ENCODE measurements around the gene NABP1. TPM values are rescaled to one million over a fixed set of nuclear protein-coding genes. Genes with fewer than 3 reads are reported as not detected.

NABP1 gene
- total RNA-seq, 1 experiment from 2014 or later: 3.2 TPM

DNA sequence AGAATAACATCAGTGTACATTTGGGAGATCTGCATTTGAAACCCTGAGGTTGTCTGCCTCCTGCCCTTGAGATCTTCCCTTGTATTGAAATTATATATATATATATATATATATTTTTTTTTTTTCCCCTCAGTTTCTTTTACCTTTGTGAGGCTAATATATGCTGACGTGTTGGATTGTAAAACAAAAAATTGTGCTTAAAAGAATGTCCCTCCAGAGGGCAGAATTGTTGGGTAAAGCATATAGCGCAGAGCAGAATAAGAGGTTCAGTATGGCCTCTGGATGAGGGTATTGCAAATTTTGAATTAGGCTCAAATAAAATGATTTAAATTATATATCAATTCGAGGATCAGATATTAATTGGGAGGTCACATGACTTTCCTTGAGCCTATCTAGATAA lies 12.4 kb downstream of the NABP1 start:
- H3K9me3 ChIP-seq (ENCODE audit: control insufficient read depth, low read depth, low read length): no peaks in the 10 kb centered on the region
- no peak overlapping the region for H3K23ac ChIP-seq (ENCODE audit: insufficient read length, low read depth, low read length)
- no peak overlapping the region for H3K4me2 ChIP-seq (ENCODE audit: insufficient read depth, insufficient read length, low read length)
- H3K4ac ChIP-seq (ENCODE audit: low read depth, low read length): no peak overlapping the region
- no peaks in the 10 kb centered on the region for H3K27me3 ChIP-seq (ENCODE audit: insufficient read depth, low read length)
- Mint-ChIP-seq H3K27me3 (ENCODE audit: low read depth) (no peaks in the 10 kb centered on the region), H3K27ac (no peak overlapping the region), H3K9me3 (no peaks in the 10 kb centered on the region), H3K36me3 (ENCODE audit: insufficient read depth in 1 of 3, low read depth in 3 of 3) (peaks cover 0 to 4% (median 0%) of the 10 kb centered on the region in 3 experiments; a peak in 1 of 7 replicates), H3K4me3 (no peak overlapping the region), H3K4me1 (peaks cover 6 to 11% of the 10 kb centered on the region in 2 experiments)
- no peaks in the 10 kb centered on the region for H3K79me1 ChIP-seq (ENCODE audit: insufficient read depth, low read depth, low read length, poor library complexity, severe bottlenecking)
- no peak overlapping the region for H2BK5ac ChIP-seq (ENCODE audit: insufficient read length, low read length)
- TF ChIP-seq, protein P1, sequence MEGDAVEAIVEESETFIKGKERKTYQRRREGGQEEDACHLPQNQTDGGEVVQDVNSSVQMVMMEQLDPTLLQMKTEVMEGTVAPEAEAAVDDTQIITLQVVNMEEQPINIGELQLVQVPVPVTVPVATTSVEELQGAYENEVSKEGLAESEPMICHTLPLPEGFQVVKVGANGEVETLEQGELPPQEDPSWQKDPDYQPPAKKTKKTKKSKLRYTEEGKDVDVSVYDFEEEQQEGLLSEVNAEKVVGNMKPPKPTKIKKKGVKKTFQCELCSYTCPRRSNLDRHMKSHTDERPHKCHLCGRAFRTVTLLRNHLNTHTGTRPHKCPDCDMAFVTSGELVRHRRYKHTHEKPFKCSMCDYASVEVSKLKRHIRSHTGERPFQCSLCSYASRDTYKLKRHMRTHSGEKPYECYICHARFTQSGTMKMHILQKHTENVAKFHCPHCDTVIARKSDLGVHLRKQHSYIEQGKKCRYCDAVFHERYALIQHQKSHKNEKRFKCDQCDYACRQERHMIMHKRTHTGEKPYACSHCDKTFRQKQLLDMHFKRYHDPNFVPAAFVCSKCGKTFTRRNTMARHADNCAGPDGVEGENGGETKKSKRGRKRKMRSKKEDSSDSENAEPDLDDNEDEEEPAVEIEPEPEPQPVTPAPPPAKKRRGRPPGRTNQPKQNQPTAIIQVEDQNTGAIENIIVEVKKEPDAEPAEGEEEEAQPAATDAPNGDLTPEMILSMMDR (conservative IDR thresholded peaks at IDR 0.05): no peak
- H2BK120ac ChIP-seq (ENCODE audit: low read depth, low read length, poor library complexity, severe bottlenecking): no peak overlapping the region
- H2BK12ac ChIP-seq (ENCODE audit: insufficient read length, low read depth, low read length): no peak overlapping the region
- no peak overlapping the region for H3K14ac ChIP-seq (ENCODE audit: insufficient read depth, low read length)
- H3K23me2 ChIP-seq (ENCODE audit: insufficient read length, low read depth, low read length, poor library complexity, severe bottlenecking): no peaks in the 10 kb centered on the region
- no peak overlapping the region for H2BK20ac ChIP-seq (ENCODE audit: low read depth, low read length, poor library complexity, severe bottlenecking)
- no peaks in the 10 kb centered on the region for H3K4me1 ChIP-seq (ENCODE audit: insufficient read depth, low read length)
- no peak overlapping the region for H3T11ph ChIP-seq (ENCODE audit: low read length)
- H4K91ac ChIP-seq (ENCODE audit: insufficient read length, low read depth, low read length): no peak overlapping the region
- H3K9ac ChIP-seq (ENCODE audit: extremely low read depth, insufficient read length, low read length): no peak overlapping the region
- H3K27ac ChIP-seq (ENCODE audit: insufficient read length, low read depth, low read length): no peak overlapping the region
- no peak overlapping the region for H4K5ac ChIP-seq (ENCODE audit: insufficient read length, low read depth, low read length)
- no peaks in the 10 kb centered on the region for H3K79me2 ChIP-seq (ENCODE audit: insufficient read depth, low read length)
- H4K8ac ChIP-seq (replicated peaks; ENCODE audit: insufficient read length, low read depth, low read length): no peak overlapping the region
- no peak overlapping the region for H2AFZ ChIP-seq (ENCODE audit: low read length)
- H3K56ac ChIP-seq (ENCODE audit: insufficient read length, low read depth, low read length): no peak overlapping the region
- H3K18ac ChIP-seq (ENCODE audit: insufficient read length, low read depth, low read length): no peak overlapping the region
- H4K20me1 ChIP-seq (ENCODE audit: control insufficient read depth, insufficient read depth, insufficient read length): no peaks in the 10 kb centered on the region
- H2BK15ac ChIP-seq (ENCODE audit: low read depth, low read length): no peak overlapping the region
- H2AK5ac ChIP-seq (ENCODE audit: insufficient read length, low read length): no peak overlapping the region
- no peak for DNase-seq
- no CpG with 5 or more reads among the region's 3 CpGs for WGBS (ENCODE audit: extremely low coverage, insufficient read length, low lambda C conversion rate)

All from H9 (cell line).